Stimulated activated CD8-positive, alpha-beta memory T cell treated with anti-CD3 and anti-CD28 coated beads, Interleukin-15, amount 100 ng/mL, for 48 hours (primary cell): ENCODE data around the gene NEURL3.
"Not testable (repeated sequence)": the region's sequence is repeated elsewhere in the genome, so short reads cannot be mapped to it uniquely, and the experiment has no call there.

Source experiments
- DNase-seq, 2 donors: peaks; one replicate each; pipeline ENCODE4 v3.0.0-alpha.2; 2020; ENCODE audit warnings: low read depth in 2 of 2

NEURL3 gene

GRCh38 chr2:96505231-96505889, at the start of gene NEURL3:
Gene NEURL3 (minus strand): TSS chr2:96505357. CDS start chr2:96505286, 71 bp downstream.
- no peak for DNase-seq

- DNase-seq = peak in 1 of 2 donors; percentile 59
Observed at GRCh38 chr2:96554293-96555145, 49.4 kb upstream of the NEURL3 start.

- not testable (repeated sequence) for DNase-seq
Observed at GRCh38 chr2:96553957-96554292, 48.8 kb upstream of the NEURL3 start.

GRCh38 chr2:96553176-96553956, 48.2 kb upstream of the NEURL3 start:
- no peak for DNase-seq

DNA sequence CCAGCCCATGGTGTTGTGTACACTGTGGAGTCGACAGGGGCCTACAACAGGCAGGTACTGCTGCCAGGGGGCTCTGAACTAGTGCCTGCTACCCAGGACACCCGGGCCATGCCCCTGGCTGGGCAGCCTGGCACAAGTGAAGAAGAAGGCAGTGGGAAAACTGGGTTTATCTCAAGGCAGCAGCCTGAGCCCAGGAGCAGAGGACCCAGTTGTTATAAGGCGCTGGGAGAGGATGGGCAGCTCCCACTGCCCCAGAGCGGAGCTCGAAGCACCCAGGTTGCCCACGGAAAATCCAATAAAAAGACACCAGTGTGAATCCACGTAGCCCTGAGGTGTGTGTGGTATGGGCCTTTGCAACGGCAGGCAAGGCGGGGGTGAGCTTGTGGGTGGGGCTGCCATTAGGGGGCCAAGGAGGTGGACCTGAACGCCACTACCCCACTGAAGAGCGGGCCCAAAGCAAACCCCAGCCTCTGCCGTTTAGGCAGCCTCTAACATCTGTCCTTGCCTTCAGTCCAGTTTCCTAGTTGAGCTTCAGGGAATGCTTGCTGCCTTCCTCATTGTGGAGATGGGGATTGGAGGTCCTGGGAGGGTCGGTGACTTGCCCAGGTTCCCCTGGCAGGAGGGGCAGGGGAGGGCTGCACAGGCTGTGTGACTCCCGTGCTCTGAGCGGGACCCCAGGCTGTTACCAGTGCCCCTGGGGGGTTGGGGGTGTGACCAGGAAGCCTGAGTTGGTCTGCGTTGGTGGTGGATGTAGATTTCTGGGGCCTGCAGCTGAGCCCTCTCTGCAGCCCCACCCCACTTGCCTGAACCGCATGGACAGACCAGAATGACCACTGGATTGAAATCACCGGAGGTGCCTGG, 47.4 kb upstream of the NEURL3 start:
- DNase-seq = no peak

DNA sequence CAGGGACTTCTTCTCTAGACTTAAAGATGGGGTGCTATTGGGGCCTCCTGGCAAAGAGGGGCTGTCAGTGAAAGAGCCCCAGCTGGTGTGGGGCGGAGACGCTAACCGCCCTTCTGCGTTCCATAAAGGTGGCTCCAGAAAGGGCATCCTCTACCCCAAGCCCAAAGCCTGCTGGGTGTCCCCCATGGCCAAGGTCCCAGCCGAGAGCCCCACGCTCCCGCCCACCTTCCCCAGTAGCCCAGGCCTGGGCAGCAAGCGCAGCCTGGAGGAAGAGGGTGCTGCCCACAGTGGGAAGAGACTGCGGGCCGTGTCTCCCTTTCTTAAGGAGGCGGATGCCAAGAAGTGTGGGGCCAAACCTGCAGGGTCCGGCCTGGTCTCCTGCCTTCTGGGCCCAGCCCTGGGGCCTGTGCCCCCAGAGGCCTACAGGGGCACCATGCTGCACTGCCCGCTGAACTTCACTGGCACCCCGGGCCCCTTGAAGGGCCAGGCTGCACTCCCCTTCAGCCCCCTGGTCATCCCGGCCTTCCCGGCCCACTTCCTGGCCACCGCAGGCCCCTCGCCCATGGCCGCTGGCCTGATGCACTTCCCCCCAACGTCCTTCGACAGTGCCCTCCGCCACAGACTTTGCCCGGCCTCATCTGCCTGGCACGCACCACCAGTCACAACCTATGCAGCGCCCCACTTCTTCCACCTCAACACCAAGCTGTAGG, 46.6 kb upstream of the NEURL3 start:
- no peak for DNase-seq

- DNase-seq = no peak
Observed at GRCh38 chr2:96550787-96551604, 45.8 kb upstream of the NEURL3 start.

GRCh38 chr2:96549967-96550786, 45.0 kb upstream of the NEURL3 start:
- DNase-seq = no peak

GRCh38 chr2:96549466-96549785, 44.3 kb upstream of the NEURL3 start:
- no peak for DNase-seq

- no peak for DNase-seq
Observed at GRCh38 chr2:96548558-96549465, 43.7 kb upstream of the NEURL3 start.

- no peak for DNase-seq
Observed at GRCh38 chr2:96547731-96548171, 42.6 kb upstream of the NEURL3 start.

- DNase-seq = no peak
Observed at GRCh38 chr2:96547203-96547641, 42.1 kb upstream of the NEURL3 start.

GRCh38 chr2:96546797-96547196, 41.6 kb upstream of the NEURL3 start:
- no peak for DNase-seq

GRCh38 chr2:96546321-96546720, 41.2 kb upstream of the NEURL3 start:
- no peak for DNase-seq

DNA sequence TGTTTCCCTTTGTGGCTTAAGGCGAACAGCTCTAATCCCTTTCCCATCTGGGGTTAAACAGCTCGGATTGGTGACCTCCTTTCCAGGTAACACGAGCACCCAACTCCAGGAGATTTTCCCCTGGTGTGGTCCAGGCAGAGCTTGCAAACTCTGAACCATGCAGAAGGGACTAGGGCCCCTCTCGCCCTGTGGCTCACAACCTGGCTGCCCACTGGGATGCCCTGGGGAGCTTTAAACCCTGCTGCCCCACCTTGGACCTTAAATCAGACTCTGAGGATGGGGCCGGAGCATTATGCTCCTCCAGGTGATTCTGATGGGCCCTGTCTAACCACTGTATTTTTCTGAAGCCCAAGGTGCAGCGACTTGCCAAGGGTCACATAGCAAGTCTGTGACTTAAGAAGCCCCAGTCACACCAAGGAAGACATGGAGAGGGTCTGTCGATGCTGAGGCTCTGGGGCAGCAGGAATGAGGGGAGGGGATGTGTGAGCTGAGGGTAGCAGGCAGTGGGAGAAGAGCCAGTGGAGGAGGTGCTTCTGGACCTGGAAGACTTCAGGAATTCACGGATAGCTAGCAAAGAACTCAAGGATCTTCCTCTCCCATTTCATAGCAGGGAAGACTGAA, 37.3 kb upstream of the NEURL3 start:
- no peak for DNase-seq

- DNase-seq = no peak
Observed at GRCh38 chr2:96541398-96542152, 36.4 kb upstream of the NEURL3 start.

- DNase-seq = no peak
Observed at GRCh38 chr2:96540136-96540535, 35.0 kb upstream of the NEURL3 start.
